Lung (tissue), 12 donors: ENCODE results near the gene VAPA. TPM values are rescaled to one million over a fixed set of nuclear protein-coding genes. Genes with fewer than 3 reads are reported as not detected.

Source experiments
- ATAC-seq: fragments of 200-7000 bp; cut with Tn5 transposase; one replicate; pipeline ENCODE4 v1.9.1; 2020; ENCODE audit warnings: moderate number of reproducible peaks; ENCODE audit not compliant: insufficient read depth, low FRiP score
- DNase-seq, 3 donors: peaks; one replicate each; pipeline ENCODE4 v3.0.0-alpha.2; 2013 to 2017
- H3K27ac ChIP-seq, 2 donors: one replicate each; pipeline ENCODE4 v1.5.1; 2013; ENCODE audit warnings: mild to moderate bottlenecking in 2 of 2, moderate library complexity in 2 of 2, control low read depth in 1 of 2, inconsistent platforms in 1 of 2, low read depth in 1 of 2, low read length in 1 of 2
- H3K27me3 ChIP-seq, 3 donors: one replicate each; pipeline ENCODE4 v1.5.1; 2013; ENCODE audit warnings: low read length in 2 of 3; ENCODE audit not compliant: control insufficient read depth in 3 of 3, insufficient read depth in 3 of 3
- H3K36me3 ChIP-seq, 4 donors: one replicate each; pipeline ENCODE4 v1.5.1; 2013; ENCODE audit warnings: low read length in 4 of 4, mild to moderate bottlenecking in 1 of 4, moderate library complexity in 1 of 4; ENCODE audit not compliant: control insufficient read depth in 4 of 4, insufficient read depth in 4 of 4
- H3K4me1 ChIP-seq, 5 donors: one replicate each; pipeline ENCODE4 v1.5.1; 2013; ENCODE audit warnings: low read length in 5 of 5, mild to moderate bottlenecking in 2 of 5, moderate library complexity in 1 of 5; ENCODE audit not compliant: control insufficient read depth in 5 of 5, insufficient read depth in 5 of 5
- H3K4me3 ChIP-seq: one replicate; pipeline ENCODE4 v1.5.1; 2013; ENCODE audit warnings: mild to moderate bottlenecking, control low read depth, moderate library complexity
- H3K9ac ChIP-seq, 2 donors: one replicate each; pipeline ENCODE4 v1.5.1; 2013; ENCODE audit warnings: low read length in 2 of 2, control low read depth in 1 of 2; ENCODE audit not compliant: insufficient read depth in 1 of 2
- H3K9me3 ChIP-seq, 4 donors: one replicate each; pipeline ENCODE4 v1.5.1; 2013; ENCODE audit warnings: low read length in 3 of 4, mild to moderate bottlenecking in 1 of 4, moderate library complexity in 1 of 4; ENCODE audit not compliant: control insufficient read depth in 4 of 4, insufficient read depth in 3 of 4
- CTCF ChIP-seq: IDR thresholded peaks from 2 replicates; pipeline ENCODE4 v1.5.1; 2012; ENCODE audit warnings: mild to moderate bottlenecking; ENCODE audit errors: control extremely low read depth, extremely low read depth
- WGBS, 2 donors: extraction: QIAGEN DNeasy Blood & Tissue Kit; methylation state at CpG; one replicate each; pipeline ENCODE4 v1.1.7; 2013; 5-methylcytosine and 5-hydroxymethylcytosine counted together
- polyA plus RNA-seq, 2 donors: library from polyadenylated mRNA; stranded (reverse); fragments of 200-250 nt; gene quantifications; one replicate each; pipeline ENCODE4 v1.2.1, GENCODE V29; 2013
- total RNA-seq, 2 donors: library from RNA; depleted of rRNA in 1 of 2; stranded (reverse); fragments of >200 nt in 1 of 2; gene quantifications; one replicate each; pipeline ENCODE4 v1.2.1, GENCODE V29; 2014 to 2021
- donor health status: control.
- donor health status: control.
- donor health status: Bipolar disorder and iron deficiency.
- donor health status: healthy.
- donor health status: DM: yes; HTN: yes; CAD: no.

Gene VAPA
- total and polyA plus RNA-seq, 4 donors, result 143 to 351 (median 248) TPM

- H3K27me3 ChIP-seq, result no peaks in the 10 kb centered on the region
- no peaks in the 10 kb centered on the region for H3K36me3 ChIP-seq
- no peaks in the 10 kb centered on the region for H3K9me3 ChIP-seq
- ATAC-seq (no peak), DNase-seq (peak; percentile 53 to 94 (median 92))
- no peak for TF ChIP-seq CTCF
- peaks cover 0 to 33% (median 18%) of the 10 kb centered on the region in 5 donors for H3K4me1 ChIP-seq
- H3K27ac ChIP-seq, result no peak overlapping the region
- no peak overlapping the region for H3K9ac ChIP-seq
- no peak overlapping the region for H3K4me3 ChIP-seq
- 70 to 77% methylated on average over 5 of the region's 5 CpGs for WGBS, 2 donors
Observed at GRCh38 chr18:9984080-9984479, 70.3 kb downstream of the VAPA start.

- Histone ChIP-seq H3K27ac (no peak overlapping the region), H3K36me3 (no peaks in the 10 kb centered on the region), H3K4me3 (no peak overlapping the region), H3K27me3 (no peaks in the 10 kb centered on the region), H3K9me3 (no peaks in the 10 kb centered on the region), H3K4me1 (peaks cover 0 to 41% (median 22%) of the 10 kb centered on the region in 5 donors), H3K9ac (no peak overlapping the region)
- TF ChIP-seq CTCF, result no peak
- DNase-seq, result no peak
- 90 to 94% methylated on average over 4 of the region's 4 CpGs for WGBS, 2 donors
- no peak for ATAC-seq
Observed at GRCh38 chr18:9985641-9986040, 71.8 kb downstream of the VAPA start.

- Histone ChIP-seq H3K4me3 (no peak overlapping the region), H3K9me3 (no peaks in the 10 kb centered on the region), H3K9ac (no peak overlapping the region), H3K27me3 (no peaks in the 10 kb centered on the region), H3K4me1 (peaks cover 0 to 41% (median 22%) of the 10 kb centered on the region in 5 donors), H3K27ac (no peak overlapping the region), H3K36me3 (no peaks in the 10 kb centered on the region)
- DNase-seq, result no peak
- no peak for TF ChIP-seq CTCF
- WGBS, 2 donors, result 85 to 88% methylated on average over 17 of the region's 17 CpGs
- ATAC-seq, result no peak
Observed at GRCh38 chr18:9986156-9986930, 72.5 kb downstream of the VAPA start.
